GM12878 (cell line): ENCODE measurements around the gene ANO2. TPM values are rescaled to one million over a fixed set of nuclear protein-coding genes. Genes with fewer than 3 reads are reported as not detected.
"Not testable (repeated sequence)": the region's sequence is repeated elsewhere in the genome, so short reads cannot be mapped to it uniquely, and the experiment has no call there.

Experiments
- ATAC-seq: fragments of 200-7000 bp; cut with Tn5 transposase; 3 replicates; pipeline ENCODE4 v1.9.1; 2020; ENCODE audit warnings: mild to moderate bottlenecking, moderate library complexity
- BruUV-seq: library from RNA; stranded (reverse); fragments of 400-500 nt; replicated peaks from 2 replicates; lab custom pipeline; 2021; lab: Mats Ljungman, UMichigan
- CTCF ChIA-PET: fragments of 300-600 bp; sonication (Branson Sonifier 250); formaldehyde crosslinking; extraction: SDS; loops from one replicate; lab custom pipeline; 2021; ENCODE audit warnings: inconsistent platforms; lab: Yijun Ruan, JAX
- POLR2A ChIA-PET: fragments of 350-600 bp; formaldehyde crosslinking; extraction: SDS; loops from one replicate; lab custom pipeline; 2021; ENCODE audit warnings: inconsistent platforms; lab: Charles Lee
- RAD21 ChIA-PET: fragments of 300-600 bp; sonication (Branson Sonifier 250); formaldehyde crosslinking; loops from one replicate; lab custom pipeline; 2023; ENCODE audit warnings: antibody characterized with exemption; ENCODE audit not compliant: unreplicated experiment; lab: Charles Lee
- SMC1A ChIA-PET: fragments of 300-600 bp; sonication (Branson Sonifier 250); formaldehyde crosslinking; loops from one replicate; lab custom pipeline; 2023; ENCODE audit not compliant: unreplicated experiment, uncharacterized antibody; lab: Charles Lee
- DNase-seq: peaks from one replicate; pipeline ENCODE4 v3.0.0-alpha.2; 2011; ENCODE audit warnings: low read depth, low spot score
- FAIRE-seq: peaks from 3 replicates; lab custom pipeline; 2011; peaks lifted over from hg19 to GRCh38; lab: Jason Lieb, UNC
- H2AFZ ChIP-seq: 2 replicates; pipeline ENCODE4 v1.6.0; 2011; ENCODE audit warnings: low read depth, low read length, control low read depth; ENCODE audit not compliant: control insufficient read depth
- H3K27ac ChIP-seq: 2 replicates; pipeline ENCODE4 v1.5.1; 2011; ENCODE audit warnings: control low read depth; ENCODE audit not compliant: control insufficient read depth, insufficient read depth
- H3K27me3 ChIP-seq, 2 experiments: replicated peaks in 1 of 2; 2 replicates each; pipeline versions ENCODE4 v1.6.0 to v1.6.1; 2011; ENCODE audit warnings: low read length in 1 of 2; ENCODE audit not compliant: control insufficient read depth in 2 of 2, insufficient read depth in 2 of 2
- H3K36me3 ChIP-seq, 2 experiments: 2 replicates each; pipeline ENCODE4 v1.5.1; 2011; ENCODE audit warnings: low read length in 1 of 2; ENCODE audit not compliant: control insufficient read depth in 2 of 2, insufficient read depth in 2 of 2
- H3K4me1 ChIP-seq: 2 replicates; pipeline ENCODE4 v1.6.1; 2011; ENCODE audit warnings: mild to moderate bottlenecking, low read length, moderate library complexity, mixed read lengths; ENCODE audit not compliant: control insufficient read depth, insufficient read depth
- H3K4me2 ChIP-seq: 2 replicates; pipeline ENCODE4 v1.6.0; 2011; ENCODE audit warnings: control low read depth; ENCODE audit not compliant: control insufficient read depth, insufficient read depth
- H3K4me3 ChIP-seq: fragments of 200-600 bp; sonication (generic); 2 replicates; pipeline ENCODE4 v1.5.1; 2016
- H3K79me2 ChIP-seq: 2 replicates; pipeline ENCODE4 v1.6.0; 2011; ENCODE audit warnings: low read length; ENCODE audit not compliant: control insufficient read depth, insufficient read depth
- H3K9ac ChIP-seq: 2 replicates; pipeline ENCODE4 v1.8.0; 2011; ENCODE audit warnings: low read length, control low read depth, mixed read lengths; ENCODE audit not compliant: control insufficient read depth, insufficient read depth
- H3K9me3 ChIP-seq: replicated peaks from 3 replicates; pipeline ENCODE4 v1.5.1; 2011; ENCODE audit warnings: mild to moderate bottlenecking, low read length; ENCODE audit not compliant: control insufficient read depth, insufficient read depth
- H4K20me1 ChIP-seq: 2 replicates; pipeline ENCODE4 v1.6.0; 2011; ENCODE audit not compliant: control insufficient read depth, insufficient read depth
- ATF7 ChIP-seq: fragments of 450-650 bp; IDR thresholded peaks from 2 replicates; pipeline ENCODE4 v1.6.1; 2016; ENCODE audit warnings: low read depth, mild to moderate bottlenecking
- NFIC ChIP-seq: IDR thresholded peaks from 2 replicates; pipeline ENCODE4 v1.6.1; 2012; ENCODE audit warnings: low read depth, mild to moderate bottlenecking, inconsistent platforms, low read length, moderate library complexity
- SREBF1 ChIP-seq: IDR thresholded peaks from 2 replicates; pipeline ENCODE4 v1.6.1; 2012; ENCODE audit warnings: mild to moderate bottlenecking, low read length
- ZNF384 ChIP-seq: IDR thresholded peaks from 2 replicates; pipeline ENCODE4 v1.6.1; 2012; ENCODE audit warnings: low read depth, mild to moderate bottlenecking, low read length, improper control_type of control experiment, borderline replicate concordance
- WGBS: methylation state at CpG from one replicate; pipeline ENCODE4 v1.1.6; 2016; ENCODE audit warnings: low lambda C conversion rate; ENCODE audit not compliant: insufficient replicate concordance, insufficient coverage; ENCODE audit errors: missing lambda C conversion rate; 5-methylcytosine and 5-hydroxymethylcytosine counted together
- in situ Hi-C: fragments of 300-500 bp; cut with MboI; formaldehyde crosslinking; loops from 9 replicates; pipeline ENCODE4 v1.14.3; 2018; ENCODE audit warnings: mixed read lengths
- intact Hi-C: fragments of 100-400 bp; cut with micrococcal nuclease; formaldehyde crosslinking; loops from one replicate; pipeline ENCODE4 v1.14.2; 2022; ENCODE audit not compliant: unreplicated experiment
- polyA plus RNA-seq, 11 experiments: library from polyadenylated mRNA; depleted of rRNA in 4 of 11; unstranded in 6 of 11; stranded (reverse) in 5 of 11; fragments of >200 nt; fragmentation: Nextera tagmentation in 4 of 11; fragmentation: Illumina TruSeq in 1 of 11; extraction: Ambion mirVana in 4 of 11; extraction: Trizol in 1 of 11; gene quantifications; 1 replicate in 1 of 11; 2 replicates in 10 of 11; pipeline versions ENCODE4 v1.2.1 to v1.2.3, GENCODE V29; 2011 to 2016; ENCODE audit warnings: inconsistent platforms in 2 of 11, missing spikeins in 2 of 11, low read depth in 1 of 11
- total RNA-seq, 4 experiments: library from RNA; depleted of rRNA in 3 of 4; stranded (reverse); fragments of >200 nt in 3 of 4; fragmentation: Illumina TruSeq in 1 of 4; extraction: Trizol in 1 of 4; gene quantifications; 2 replicates each; pipeline versions ENCODE4 v1.2.1 to v1.2.3, GENCODE V29; 2013 to 2021

The ANO2 gene
- total and polyA plus RNA-seq, 10 of the 15 experiments (the other 5 are each of a cell fraction or from before 2014, with no cell fraction given) = not detected

DNA sequence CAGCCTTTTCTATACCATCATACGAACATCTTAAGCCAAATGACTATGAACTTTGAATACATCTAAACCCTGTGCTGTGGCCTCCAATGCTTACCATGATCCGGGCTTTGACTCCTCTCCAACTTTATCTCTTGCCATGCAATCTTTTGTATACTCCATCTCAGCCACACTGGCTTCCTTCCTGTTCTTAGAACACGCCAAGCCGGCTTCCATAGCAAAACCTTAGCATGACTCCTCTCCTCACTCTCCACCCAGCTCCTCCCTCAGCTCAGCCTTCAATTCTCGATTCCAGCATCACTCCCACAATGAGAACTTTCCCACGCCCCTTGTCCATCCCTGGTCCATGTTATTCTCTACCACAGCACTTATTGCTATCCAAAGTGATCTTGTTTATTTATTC is 284.8 kb downstream of the ANO2 start:
- Histone ChIP-seq H3K9ac (no peak overlapping the region), H3K9me3 (no peaks in the 10 kb centered on the region), H3K27me3 (no peaks in the 10 kb centered on the region; a peak in 1 of 4 replicates), H3K4me3 (no peak overlapping the region), H3K79me2 (no peaks in the 10 kb centered on the region), H3K27ac (no peak overlapping the region), H2AFZ (no peak overlapping the region), H3K4me1 (no peaks in the 10 kb centered on the region), H3K36me3 (no peaks in the 10 kb centered on the region), H4K20me1 (no peaks in the 10 kb centered on the region), H3K4me2 (no peak overlapping the region)
- ChIA-PET RAD21 (no interaction called here), CTCF (interaction anchor here (1.2 kb wide), 1 partner anchor 251 kb away, joined by 3 read pairs; no protein-coding TSS in a partner anchor), POLR2A (no interaction called here), SMC1A (no interaction called here)
- DNase-seq = no peak
- no peak for ATAC-seq
- in situ Hi-C loops = no loop called here
- WGBS = 18% methylated on average over 6 of the region's 6 CpGs
- intact Hi-C loops = no loop called here
- TF ChIP-seq ATF7 = no peak
- no peak for TF ChIP-seq ZNF384
- TF ChIP-seq SREBF1 = no peak
- no peak for TF ChIP-seq NFIC
- TF ChIP-seq, all 136 proteins: peak for 0
- no peak for FAIRE-seq
- no TSS peak for BruUV-seq

DNA sequence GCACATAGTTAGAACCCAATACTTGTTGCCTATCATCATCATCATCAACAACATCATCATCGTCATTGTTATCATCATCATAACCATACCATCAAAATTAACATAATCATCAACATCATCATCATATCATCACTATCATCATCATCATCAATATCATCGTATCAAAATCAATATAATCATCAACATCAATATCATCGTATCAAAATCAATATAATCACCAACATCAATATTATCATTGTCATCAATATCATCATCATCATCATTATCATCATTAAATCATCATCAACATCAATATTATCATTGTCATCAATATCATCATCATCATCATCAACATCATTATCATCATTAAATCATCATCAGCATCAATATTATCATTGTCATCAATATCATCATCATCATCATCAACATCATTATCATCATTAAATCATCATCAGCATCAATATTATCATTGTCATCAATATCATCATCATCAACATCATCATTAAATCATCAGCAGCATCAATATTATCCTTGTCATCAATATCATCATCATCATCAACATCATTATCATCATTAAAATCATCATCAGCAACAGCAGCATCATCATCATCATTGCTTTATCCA is 286.6 kb downstream of the ANO2 start:
- H3K27me3 ChIP-seq, DNase-seq, H3K4me2 ChIP-seq, intact Hi-C loops, H3K9ac ChIP-seq, H3K9me3 ChIP-seq, H2AFZ ChIP-seq, POLR2A ChIA-PET, H3K27ac ChIP-seq, RAD21 ChIA-PET, in situ Hi-C loops, SMC1A ChIA-PET, H3K4me3 ChIP-seq, FAIRE-seq, H3K79me2 ChIP-seq, BruUV-seq, ATAC-seq, CTCF ChIA-PET, H3K4me1 ChIP-seq, H3K36me3 ChIP-seq, H4K20me1 ChIP-seq: not testable (repeated sequence)
- WGBS = 25% methylated on average over 3 of the region's 3 CpGs
